Measurements from ENCODE around the gene OR2L8. TPM values are rescaled to one million over a fixed set of nuclear protein-coding genes. Genes with fewer than 3 reads are reported as not detected.

The OR2L8 gene
- total and polyA plus RNA-seq, 2 experiments from 2014 or later, result not detected

- Mint-ChIP-seq H3K27ac (no peak overlapping the region), H3K4me1 (peaks cover 14% of the 10 kb centered on the region), H3K27me3 (ENCODE audit: insufficient read depth, low read depth, poor library complexity) (peaks cover 3% of the 10 kb centered on the region), H3K4me3 (no peak overlapping the region), H3K36me3 (ENCODE audit: low read depth) (peaks cover 51% of the 10 kb centered on the region), H3K9me3 (peaks cover 90% of the 10 kb centered on the region)
- no peaks in the 10 kb centered on the region for H3K9me2 ChIP-seq (ENCODE audit: insufficient read depth)
- no peak overlapping the region for H3K4me3 ChIP-seq
- no peak overlapping the region for H3K4me2 ChIP-seq
- H3K27ac ChIP-seq (ENCODE audit: low read depth), result peak overlapping the region; percentile 68
- 0 out of 2 replicates have a peak, but pooled peaks cover 3% of the 10 kb centered on the region for H3F3A ChIP-seq (replicated peaks; ENCODE audit: low read depth)
- H4K20me1 ChIP-seq (replicated peaks; ENCODE audit: insufficient read depth), result no peaks in the 10 kb centered on the region
- ATAC-seq (no peak; the same call in 2 of the 3 replicates), DNase-seq (ENCODE audit: low spot score) (peak; percentile 84)
- H2AFZ ChIP-seq, result no peak overlapping the region
- TF ChIP-seq NANOG (IDR thresholded peaks at IDR 0.05; ENCODE audit: borderline replicate concordance) (no peak), ZNF331 (CRISPR knock-in tag; IDR thresholded peaks at IDR 0.05; ENCODE audit: low read depth) (no peak), CREB1 (CRISPR knock-in tag; IDR thresholded peaks at IDR 0.05; ENCODE audit: low read depth) (no peak), ETS1 (IDR thresholded peaks at IDR 0.05) (no peak), REST (IDR thresholded peaks at IDR 0.05; ENCODE audit: unreplicated experiment) (no peak), STAT1 (IDR thresholded peaks at IDR 0.05; ENCODE audit: unreplicated experiment) (no peak), POLR2AphosphoS5 (IDR thresholded peaks at IDR 0.05; ENCODE audit: low read depth) (no peak), ZNF114 (CRISPR knock-in tag; IDR thresholded peaks at IDR 0.05) (no peak), JUNB (IDR thresholded peaks at IDR 0.05; ENCODE audit: unreplicated experiment) (no peak), EZH2phosphoT487 (IDR thresholded peaks at IDR 0.05; ENCODE audit: unreplicated experiment) (no peak), EZH2 (IDR thresholded peaks at IDR 0.05; ENCODE audit: low read depth, unreplicated experiment) (no peak)
- TF ChIP-seq, protein P1, sequence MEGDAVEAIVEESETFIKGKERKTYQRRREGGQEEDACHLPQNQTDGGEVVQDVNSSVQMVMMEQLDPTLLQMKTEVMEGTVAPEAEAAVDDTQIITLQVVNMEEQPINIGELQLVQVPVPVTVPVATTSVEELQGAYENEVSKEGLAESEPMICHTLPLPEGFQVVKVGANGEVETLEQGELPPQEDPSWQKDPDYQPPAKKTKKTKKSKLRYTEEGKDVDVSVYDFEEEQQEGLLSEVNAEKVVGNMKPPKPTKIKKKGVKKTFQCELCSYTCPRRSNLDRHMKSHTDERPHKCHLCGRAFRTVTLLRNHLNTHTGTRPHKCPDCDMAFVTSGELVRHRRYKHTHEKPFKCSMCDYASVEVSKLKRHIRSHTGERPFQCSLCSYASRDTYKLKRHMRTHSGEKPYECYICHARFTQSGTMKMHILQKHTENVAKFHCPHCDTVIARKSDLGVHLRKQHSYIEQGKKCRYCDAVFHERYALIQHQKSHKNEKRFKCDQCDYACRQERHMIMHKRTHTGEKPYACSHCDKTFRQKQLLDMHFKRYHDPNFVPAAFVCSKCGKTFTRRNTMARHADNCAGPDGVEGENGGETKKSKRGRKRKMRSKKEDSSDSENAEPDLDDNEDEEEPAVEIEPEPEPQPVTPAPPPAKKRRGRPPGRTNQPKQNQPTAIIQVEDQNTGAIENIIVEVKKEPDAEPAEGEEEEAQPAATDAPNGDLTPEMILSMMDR (conservative IDR thresholded peaks at IDR 0.05; ENCODE audit: low read depth in 2 of 2), result no peak
- TF ChIP-seq, protein P2, sequence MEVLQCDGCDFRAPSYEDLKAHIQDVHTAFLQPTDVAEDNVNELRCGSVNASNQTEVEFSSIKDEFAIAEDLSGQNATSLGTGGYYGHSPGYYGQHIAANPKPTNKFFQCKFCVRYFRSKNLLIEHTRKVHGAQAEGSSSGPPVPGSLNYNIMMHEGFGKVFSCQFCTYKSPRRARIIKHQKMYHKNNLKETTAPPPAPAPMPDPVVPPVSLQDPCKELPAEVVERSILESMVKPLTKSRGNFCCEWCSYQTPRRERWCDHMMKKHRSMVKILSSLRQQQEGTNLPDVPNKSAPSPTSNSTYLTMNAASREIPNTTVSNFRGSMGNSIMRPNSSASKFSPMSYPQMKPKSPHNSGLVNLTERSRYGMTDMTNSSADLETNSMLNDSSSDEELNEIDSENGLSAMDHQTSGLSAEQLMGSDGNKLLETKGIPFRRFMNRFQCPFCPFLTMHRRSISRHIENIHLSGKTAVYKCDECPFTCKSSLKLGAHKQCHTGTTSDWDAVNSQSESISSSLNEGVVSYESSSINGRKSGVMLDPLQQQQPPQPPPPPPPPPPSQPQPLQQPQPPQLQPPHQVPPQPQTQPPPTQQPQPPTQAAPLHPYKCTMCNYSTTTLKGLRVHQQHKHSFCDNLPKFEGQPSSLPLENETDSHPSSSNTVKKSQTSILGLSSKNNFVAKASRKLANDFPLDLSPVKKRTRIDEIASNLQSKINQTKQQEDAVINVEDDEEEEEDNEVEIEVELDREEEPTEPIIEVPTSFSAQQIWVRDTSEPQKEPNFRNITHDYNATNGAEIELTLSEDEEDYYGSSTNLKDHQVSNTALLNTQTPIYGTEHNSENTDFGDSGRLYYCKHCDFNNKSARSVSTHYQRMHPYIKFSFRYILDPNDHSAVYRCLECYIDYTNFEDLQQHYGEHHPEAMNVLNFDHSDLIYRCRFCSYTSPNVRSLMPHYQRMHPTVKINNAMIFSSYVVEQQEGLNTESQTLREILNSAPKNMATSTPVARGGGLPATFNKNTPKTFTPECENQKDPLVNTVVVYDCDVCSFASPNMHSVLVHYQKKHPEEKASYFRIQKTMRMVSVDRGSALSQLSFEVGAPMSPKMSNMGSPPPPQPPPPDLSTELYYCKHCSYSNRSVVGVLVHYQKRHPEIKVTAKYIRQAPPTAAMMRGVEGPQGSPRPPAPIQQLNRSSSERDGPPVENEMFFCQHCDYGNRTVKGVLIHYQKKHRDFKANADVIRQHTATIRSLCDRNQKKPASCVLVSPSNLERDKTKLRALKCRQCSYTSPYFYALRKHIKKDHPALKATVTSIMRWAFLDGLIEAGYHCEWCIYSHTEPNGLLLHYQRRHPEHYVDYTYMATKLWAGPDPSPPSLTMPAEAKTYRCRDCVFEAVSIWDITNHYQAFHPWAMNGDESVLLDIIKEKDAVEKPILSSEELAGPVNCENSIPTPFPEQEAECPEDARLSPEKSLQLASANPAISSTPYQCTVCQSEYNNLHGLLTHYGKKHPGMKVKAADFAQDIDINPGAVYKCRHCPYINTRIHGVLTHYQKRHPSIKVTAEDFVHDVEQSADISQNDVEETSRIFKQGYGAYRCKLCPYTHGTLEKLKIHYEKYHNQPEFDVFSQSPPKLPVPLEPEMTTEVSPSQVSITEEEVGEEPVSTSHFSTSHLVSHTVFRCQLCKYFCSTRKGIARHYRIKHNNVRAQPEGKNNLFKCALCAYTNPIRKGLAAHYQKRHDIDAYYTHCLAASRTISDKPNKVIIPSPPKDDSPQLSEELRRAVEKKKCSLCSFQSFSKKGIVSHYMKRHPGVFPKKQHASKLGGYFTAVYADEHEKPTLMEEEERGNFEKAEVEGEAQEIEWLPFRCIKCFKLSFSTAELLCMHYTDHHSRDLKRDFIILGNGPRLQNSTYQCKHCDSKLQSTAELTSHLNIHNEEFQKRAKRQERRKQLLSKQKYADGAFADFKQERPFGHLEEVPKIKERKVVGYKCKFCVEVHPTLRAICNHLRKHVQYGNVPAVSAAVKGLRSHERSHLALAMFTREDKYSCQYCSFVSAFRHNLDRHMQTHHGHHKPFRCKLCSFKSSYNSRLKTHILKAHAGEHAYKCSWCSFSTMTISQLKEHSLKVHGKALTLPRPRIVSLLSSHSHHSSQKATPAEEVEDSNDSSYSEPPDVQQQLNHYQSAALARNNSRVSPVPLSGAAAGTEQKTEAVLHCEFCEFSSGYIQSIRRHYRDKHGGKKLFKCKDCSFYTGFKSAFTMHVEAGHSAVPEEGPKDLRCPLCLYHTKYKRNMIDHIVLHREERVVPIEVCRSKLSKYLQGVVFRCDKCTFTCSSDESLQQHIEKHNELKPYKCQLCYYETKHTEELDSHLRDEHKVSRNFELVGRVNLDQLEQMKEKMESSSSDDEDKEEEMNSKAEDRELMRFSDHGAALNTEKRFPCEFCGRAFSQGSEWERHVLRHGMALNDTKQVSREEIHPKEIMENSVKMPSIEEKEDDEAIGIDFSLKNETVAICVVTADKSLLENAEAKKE (CRISPR knock-in tag; IDR thresholded peaks at IDR 0.05), result no peak
- peaks cover 20% of the 10 kb centered on the region for H3K4me1 ChIP-seq (ENCODE audit: insufficient read depth)
- no peaks in the 10 kb centered on the region for H3K27me3 ChIP-seq (ENCODE audit: insufficient read depth)
- no peaks in the 10 kb centered on the region for H3K36me3 ChIP-seq (ENCODE audit: insufficient read depth)
- no peaks in the 10 kb centered on the region for H3K79me2 ChIP-seq (replicated peaks; ENCODE audit: insufficient read depth)
Measured at GRCh38 chr1:247906504-247907047, 42.1 kb upstream of the OR2L8 start.
